ENCODE measurements around the gene TPCN1.

TPCN1 gene

GRCh38 chr12:113347107-113347506 is 125.8 kb downstream of the TPCN1 start:
- DNase-seq = no peak

GRCh38 chr12:113347892-113348291 is 126.6 kb downstream of the TPCN1 start:
- DNase-seq = no peak
